Stimulated activated CD8-positive, alpha-beta memory T cell treated with anti-CD3 and anti-CD28 coated beads, Interleukin-15, amount 100 ng/mL, for 4 hours (primary cell): ENCODE data around the gene MACROD2.
"Not testable (repeated sequence)": the region's sequence is repeated elsewhere in the genome, so short reads cannot be mapped to it uniquely, and the experiment has no call there.

Source experiments
- DNase-seq, 2 donors: peaks; one replicate each; pipeline ENCODE4 v3.0.0-alpha.2; 2020; ENCODE audit warnings: low read depth in 2 of 2

Gene MACROD2

GRCh38 chr20:14991023-14991422 lies 995.7 kb downstream of the MACROD2 start:
- DNase-seq: no peak

- no peak for DNase-seq
Observed at GRCh38 chr20:14992153-14992552, 996.8 kb downstream of the MACROD2 start.

- no peak for DNase-seq
Observed at GRCh38 chr20:14992961-14993360, 997.6 kb downstream of the MACROD2 start.

- DNase-seq: no peak
Observed at GRCh38 chr20:14996883-14997672, 1001.8 kb downstream of the MACROD2 start.

- no peak for DNase-seq
Observed at GRCh38 chr20:14997791-14998190, 1002.5 kb downstream of the MACROD2 start.

- DNase-seq: no peak
Observed at GRCh38 chr20:15005300-15005986, 1010.1 kb downstream of the MACROD2 start.

GRCh38 chr20:15011631-15012030 lies 1016.3 kb downstream of the MACROD2 start:
- DNase-seq: no peak

- no peak for DNase-seq
Observed at GRCh38 chr20:15012566-15012965, 1017.2 kb downstream of the MACROD2 start.

- DNase-seq: not testable (repeated sequence)
Observed at GRCh38 chr20:15016875-15017274, 1021.6 kb downstream of the MACROD2 start.

GRCh38 chr20:15018966-15019365 lies 1023.6 kb downstream of the MACROD2 start:
- no peak for DNase-seq

GRCh38 chr20:15020845-15021244 lies 1025.5 kb downstream of the MACROD2 start:
- no peak for DNase-seq

GRCh38 chr20:15022921-15023320 lies 1027.6 kb downstream of the MACROD2 start:
- DNase-seq: no peak

GRCh38 chr20:15026759-15027158 lies 1031.4 kb downstream of the MACROD2 start:
- no peak for DNase-seq

- no peak for DNase-seq
Observed at GRCh38 chr20:15030826-15031225, 1035.5 kb downstream of the MACROD2 start.

- DNase-seq: no peak
Observed at GRCh38 chr20:15031546-15032351, 1036.4 kb downstream of the MACROD2 start.

- no peak for DNase-seq
Observed at GRCh38 chr20:15032352-15032622, 1037.0 kb downstream of the MACROD2 start.

- DNase-seq: no peak
Observed at GRCh38 chr20:15033269-15033668, 1038.0 kb downstream of the MACROD2 start.

GRCh38 chr20:15033891-15034290 lies 1038.6 kb downstream of the MACROD2 start:
- DNase-seq: no peak

GRCh38 chr20:15036948-15037347 lies 1041.6 kb downstream of the MACROD2 start:
- no peak for DNase-seq

GRCh38 chr20:15039088-15039752 lies 1043.9 kb downstream of the MACROD2 start:
- DNase-seq: no peak

- DNase-seq: no peak
Observed at GRCh38 chr20:15042723-15043122, 1047.4 kb downstream of the MACROD2 start.

GRCh38 chr20:15045246-15045645 lies 1049.9 kb downstream of the MACROD2 start:
- DNase-seq: no peak
